B cell (primary cell): ENCODE results near the gene CHD5. TPM values are rescaled to one million over a fixed set of nuclear protein-coding genes. Genes with fewer than 3 reads are reported as not detected.

Experiments
- ATAC-seq: fragments of 200-7000 bp; cut with Tn5 transposase; one replicate; pipeline ENCODE4 v1.10.0; 2021; ENCODE audit warnings: low read depth, mild to moderate bottlenecking, moderate number of reproducible peaks, moderate library complexity
- CTCF ChIA-PET: fragments of 350-600 bp; sonication (Branson Sonifier 250); formaldehyde crosslinking; loops from one replicate; lab custom pipeline; 2021; ENCODE audit warnings: antibody characterized with exemption, inconsistent platforms; lab: Charles Lee
- POLR2A ChIA-PET: fragments of 350-600 bp; sonication (Branson Sonifier 250); formaldehyde crosslinking; loops from one replicate; lab custom pipeline; 2021; ENCODE audit warnings: antibody characterized with exemption; lab: Charles Lee
- DNase-seq: peaks from one replicate; pipeline ENCODE4 v3.0.0; 2013
- H2AFZ ChIP-seq: 2 replicates; pipeline ENCODE4 v1.6.1; 2012; ENCODE audit warnings: mild to moderate bottlenecking, low read depth, low read length; ENCODE audit not compliant: insufficient read depth, poor library complexity, severe bottlenecking
- H3K27ac ChIP-seq, 2 donors: 1 replicate in 1 of 2; 2 replicates in 1 of 2; pipeline ENCODE4 v1.5.1; 2012 to 2013; ENCODE audit warnings: low read length in 2 of 2, mild to moderate bottlenecking in 2 of 2, moderate library complexity in 1 of 2
- H3K27me3 ChIP-seq, 4 experiments: fragments of 200-600 bp in 1 of 4; sonication (generic) in 1 of 4; replicated peaks in 1 of 4; 1 replicate in 2 of 4; 2 replicates in 2 of 4; pipeline versions ENCODE4 v1.6.1 to v1.7.0; 2013 to 2016; ENCODE audit warnings: low read length in 3 of 4, mild to moderate bottlenecking in 2 of 4, mixed read lengths in 1 of 4, moderate library complexity in 1 of 4; ENCODE audit not compliant: insufficient read depth in 4 of 4, control insufficient read depth in 3 of 4; ENCODE audit errors: control extremely low read depth in 1 of 4
- H3K36me3 ChIP-seq, 2 experiments: replicated peaks in 1 of 2; 1 replicate in 1 of 2; 2 replicates in 1 of 2; pipeline versions ENCODE4 v1.6.1 to v1.7.1; 2013; ENCODE audit warnings: low read length in 1 of 2; ENCODE audit not compliant: insufficient read depth in 2 of 2, control insufficient read depth in 1 of 2; ENCODE audit errors: control extremely low read depth in 1 of 2, extremely low read depth in 1 of 2
- H3K4me1 ChIP-seq, 2 donors: fragments of 200-600 bp in 1 of 2; sonication (generic) in 1 of 2; 1 replicate in 1 of 2; 2 replicates in 1 of 2; pipeline versions ENCODE4 v1.5.1 to v1.6.1; 2013 to 2017; ENCODE audit warnings: low read length in 2 of 2; ENCODE audit not compliant: control insufficient read depth in 2 of 2, insufficient read depth in 2 of 2
- H3K4me2 ChIP-seq: replicated peaks from 2 replicates; pipeline ENCODE3; 2012; ENCODE audit warnings: mild to moderate bottlenecking, low read depth, low read length; ENCODE audit not compliant: poor library complexity, severe bottlenecking
- H3K4me3 ChIP-seq, 5 experiments: fragments of 200-600 bp in 1 of 5; sonication (generic) in 1 of 5; 1 replicate in 3 of 5; 2 replicates in 2 of 5; pipeline versions ENCODE4 v1.5.1 to v1.7.0; 2011 to 2016; ENCODE audit warnings: low read length in 4 of 5, mild to moderate bottlenecking in 4 of 5, low read depth in 2 of 5, control low read depth in 1 of 5, moderate library complexity in 1 of 5; ENCODE audit not compliant: insufficient read depth in 1 of 5; ENCODE audit errors: control extremely low read depth in 1 of 5, extremely low read depth in 1 of 5
- H3K79me2 ChIP-seq: fragments of 200-600 bp; sonication (generic); one replicate; pipeline ENCODE4 v1.6.0; 2016; ENCODE audit warnings: low read length; ENCODE audit not compliant: control insufficient read depth, insufficient read depth
- H3K9ac ChIP-seq: fragments of 200-600 bp; sonication (generic); 2 replicates; pipeline ENCODE4 v1.6.1; 2017; ENCODE audit warnings: mild to moderate bottlenecking, low read length, moderate library complexity
- H3K9me3 ChIP-seq, 3 donors: one replicate each; pipeline versions ENCODE4 v1.6.1 to v1.7.1; 2013; ENCODE audit warnings: low read length in 2 of 3; ENCODE audit not compliant: control insufficient read depth in 2 of 3, insufficient read depth in 1 of 3; ENCODE audit errors: control extremely low read depth in 1 of 3
- H4K20me1 ChIP-seq: 2 replicates; pipeline ENCODE4 v1.6.0; 2012; ENCODE audit warnings: mild to moderate bottlenecking, low read length; ENCODE audit not compliant: insufficient read depth, control insufficient read depth, poor library complexity, severe bottlenecking
- H3K27ac Mint-ChIP-seq: one replicate; pipeline ENCODE4 v1.8.0; 2021; ENCODE audit warnings: mixed read lengths
- H3K27me3 Mint-ChIP-seq: one replicate; pipeline ENCODE4 v1.8.0; 2021; ENCODE audit warnings: mixed read lengths
- H3K4me1 Mint-ChIP-seq: one replicate; pipeline ENCODE4 v1.8.0; 2021; ENCODE audit warnings: mixed read lengths
- H3K4me3 Mint-ChIP-seq: one replicate; pipeline ENCODE4 v1.8.0; 2021; ENCODE audit warnings: mixed read lengths
- H3K9me3 Mint-ChIP-seq: one replicate; pipeline ENCODE4 v1.8.0; 2022; ENCODE audit warnings: mixed read lengths; ENCODE audit not compliant: insufficient read depth
- CTCF ChIP-seq: fragments of 200-600 bp; IDR thresholded peaks from one replicate; pipeline ENCODE4 v1.8.0; 2022; ENCODE audit warnings: antibody characterized with exemption, mild to moderate bottlenecking
- EZH2 ChIP-seq: IDR thresholded peaks from 2 replicates; pipeline ENCODE4 v1.6.1; 2012; ENCODE audit warnings: borderline replicate concordance, low read depth, mild to moderate bottlenecking, moderate library complexity, low read length; ENCODE audit not compliant: insufficient read depth, poor library complexity, severe bottlenecking
- WGBS: methylation state at CpG from one replicate; pipeline ENCODE4 v1.1.5; 2013; ENCODE audit warnings: missing lambda C conversion rate; ENCODE audit not compliant: insufficient coverage; 5-methylcytosine and 5-hydroxymethylcytosine counted together
- intact Hi-C: fragments of 100-400 bp; cut with micrococcal nuclease; formaldehyde crosslinking; loops from one replicate; pipeline ENCODE4 v1.10.0; 2022
- polyA plus RNA-seq: library from polyadenylated mRNA; depleted of rRNA; stranded (reverse); fragments of >200 nt; gene quantifications from 2 replicates; pipeline ENCODE4 v1.2.3, GENCODE V29; 2012
- total RNA-seq, 2 donors: library from RNA; stranded (reverse); fragments of 120-200 nt in 1 of 2; gene quantifications; 1 replicate in 1 of 2; 2 replicates in 1 of 2; pipeline versions ENCODE4 v1.2.3 to v1.2.4, GENCODE V29; 2013 to 2022

CHD5 gene
- total and polyA plus RNA-seq, 2 donors (not counting 1 experiment from before 2014, with no cell fraction given) = 0.18 to 0.20 TPM

- no peaks in the 10 kb centered on the region for H3K4me1 ChIP-seq
- Mint-ChIP-seq H3K27me3 (no peaks in the 10 kb centered on the region), H3K27ac (no peak overlapping the region), H3K9me3 (no peaks in the 10 kb centered on the region), H3K4me1 (no peaks in the 10 kb centered on the region), H3K4me3 (no peak overlapping the region)
- peaks cover 0 to 15% of the 10 kb centered on the region in 2 experiments for H3K36me3 ChIP-seq
- H3K27me3 ChIP-seq = no peaks in the 10 kb centered on the region
- no peak overlapping the region for H3K27ac ChIP-seq
- WGBS = 96% methylated on average over 5 of the region's 6 CpGs
- H4K20me1 ChIP-seq = peaks cover 56% of the 10 kb centered on the region
- ChIA-PET CTCF (no interaction called here), POLR2A (no interaction called here)
- no peaks in the 10 kb centered on the region for H3K79me2 ChIP-seq
- H3K4me3 ChIP-seq = no peak overlapping the region
- no peak for ATAC-seq
- H3K9me3 ChIP-seq = no peaks in the 10 kb centered on the region
- no peak overlapping the region for H2AFZ ChIP-seq
- no peak for DNase-seq
- TF ChIP-seq EZH2 = no peak
- TF ChIP-seq CTCF = no peak
- intact Hi-C loops = no loop called here
- no peak overlapping the region for H3K4me2 ChIP-seq
- H3K9ac ChIP-seq = no peak overlapping the region
Measured at GRCh38 chr1:6054596-6054995, 125.5 kb downstream of the CHD5 start.

GRCh38 chr1:6053206-6053546 is 126.9 kb downstream of the CHD5 start:
- Histone ChIP-seq H3K27ac (no peak overlapping the region), H3K27me3 (no peaks in the 10 kb centered on the region), H3K4me1 (no peaks in the 10 kb centered on the region), H3K4me2 (no peak overlapping the region), H3K9me3 (no peaks in the 10 kb centered on the region), H2AFZ (no peak overlapping the region), H3K4me3 (no peak overlapping the region), H3K9ac (no peak overlapping the region), H4K20me1 (peaks cover 65% of the 10 kb centered on the region), H3K36me3 (peaks cover 0 to 19% of the 10 kb centered on the region in 2 experiments), H3K79me2 (peaks cover 7% of the 10 kb centered on the region)
- no peaks in the 10 kb centered on the region for H3K4me1 Mint-ChIP-seq
- TF ChIP-seq EZH2 = no peak
- TF ChIP-seq CTCF = no peak
- ATAC-seq (no peak), DNase-seq (no peak)
- POLR2A ChIA-PET = no interaction called here
- WGBS = 96% methylated on average over 8 of the region's 8 CpGs
- CTCF ChIA-PET = interaction anchor here (1.6 kb wide), 1 partner anchor 193 kb away, joined by 4 read pairs; no protein-coding TSS in a partner anchor
- no peak overlapping the region for H3K4me3 Mint-ChIP-seq
- intact Hi-C loops = no loop called here
- H3K27me3 Mint-ChIP-seq = no peaks in the 10 kb centered on the region
- H3K9me3 Mint-ChIP-seq = no peaks in the 10 kb centered on the region
- H3K27ac Mint-ChIP-seq = no peak overlapping the region
